Keratinocyte (primary cell): ENCODE data around the gene SGSM1.

Source experiments
- CTCF ChIP-seq, 3 experiments: IDR thresholded peaks in 1 of 3; conservative IDR thresholded peaks in 1 of 3; optimal IDR thresholded peaks in 1 of 3; 2 replicates in 2 of 3; 3 replicates in 1 of 3; pipeline versions ENCODE3 to v1.5.1; 2011; ENCODE audit warnings: low read length in 3 of 3, mild to moderate bottlenecking in 3 of 3, moderate library complexity in 2 of 3, control low read depth in 1 of 3, inconsistent platforms in 1 of 3; ENCODE audit not compliant: insufficient read depth in 2 of 3; ENCODE audit errors: extremely low read depth in 1 of 3
- EZH2 ChIP-seq: IDR thresholded peaks from one replicate; pipeline ENCODE4 v1.6.1; 2012; ENCODE audit warnings: inconsistent platforms, mild to moderate bottlenecking, low read length, moderate library complexity

GRCh38 chr22:24962835-24963234, 156.8 kb downstream of the SGSM1 start:
- TF ChIP-seq CTCF (optimal IDR thresholded peaks at IDR 0.05 in 1 of 3, IDR thresholded peaks at IDR 0.05 in 1 of 3, conservative IDR thresholded peaks at IDR 0.05 in 1 of 3; ENCODE audit: extremely low read depth in 1 of 3, insufficient read depth in 2 of 3, low read length in 3 of 3), result no peak
- TF ChIP-seq EZH2, result no peak
